MM.1S (cell line): ENCODE results near the gene CCDC27.

Source experiments
- DNase-seq: peaks from one replicate; pipeline ENCODE4 v3.0.0-alpha.2; 2015
- H2AFZ ChIP-seq: fragments of 300-600 bp; sonication (generic); 2 replicates; pipeline ENCODE4 v1.6.0; 2016; ENCODE audit warnings: antibody characterized with exemption, low read length
- H3F3A ChIP-seq: fragments of 300-600 bp; sonication (generic); 2 replicates; pipeline ENCODE4 v1.6.1; 2016; ENCODE audit warnings: mild to moderate bottlenecking, antibody characterized with exemption, low read length, moderate library complexity, mixed read lengths; ENCODE audit not compliant: insufficient read depth
- H3K27ac ChIP-seq: fragments of 300-600 bp; sonication (generic); 2 replicates; pipeline ENCODE4 v1.5.1; 2016; ENCODE audit warnings: mild to moderate bottlenecking, low read length
- H3K27me3 ChIP-seq: fragments of 300-600 bp; sonication (generic); replicated peaks from 2 replicates; pipeline ENCODE4 v1.6.0; 2016; ENCODE audit warnings: low read length; ENCODE audit not compliant: insufficient read depth
- H3K36me3 ChIP-seq: fragments of 300-600 bp; sonication (generic); replicated peaks from 2 replicates; pipeline ENCODE4 v1.6.1; 2016; ENCODE audit warnings: mild to moderate bottlenecking, low read length, mixed read lengths; ENCODE audit not compliant: insufficient read depth
- H3K4me1 ChIP-seq: fragments of 300-600 bp; sonication (generic); 2 replicates; pipeline ENCODE4 v1.6.1; 2016; ENCODE audit warnings: low read length, mixed read lengths
- H3K4me2 ChIP-seq: fragments of 300-600 bp; sonication (generic); 2 replicates; pipeline ENCODE4 v1.6.0; 2016; ENCODE audit warnings: low read depth, low read length
- H3K4me3 ChIP-seq: fragments of 300-600 bp; sonication (generic); 2 replicates; pipeline ENCODE4 v1.5.1; 2016; ENCODE audit warnings: low read length, mixed read lengths
- H3K79me2 ChIP-seq: fragments of 300-600 bp; sonication (generic); 2 replicates; pipeline ENCODE4 v1.6.1; 2016; ENCODE audit warnings: mixed run types, low read length, mixed read lengths
- H3K9ac ChIP-seq: fragments of 300-600 bp; sonication (generic); 2 replicates; pipeline ENCODE4 v1.6.1; 2016; ENCODE audit warnings: low read length, mixed read lengths
- H3K9me2 ChIP-seq: fragments of 300-600 bp; sonication (generic); replicated peaks from 2 replicates; pipeline ENCODE4 v1.6.1; 2016; ENCODE audit warnings: mild to moderate bottlenecking, low read length, mixed read lengths; ENCODE audit not compliant: insufficient read depth
- H3K9me3 ChIP-seq: fragments of 300-600 bp; sonication (generic); replicated peaks from 2 replicates; pipeline ENCODE4 v1.6.1; 2016; ENCODE audit warnings: mild to moderate bottlenecking, low read length, mixed read lengths; ENCODE audit not compliant: insufficient read depth
- H4K20me1 ChIP-seq: fragments of 300-600 bp; sonication (generic); 2 replicates; pipeline ENCODE4 v1.6.1; 2016; ENCODE audit warnings: mild to moderate bottlenecking, low read length, moderate library complexity, mixed read lengths; ENCODE audit not compliant: insufficient read depth
- EZH2 ChIP-seq: fragments of 300-600 bp; sonication (generic); optimal IDR thresholded peaks from 2 replicates; pipeline ENCODE3; 2017; ENCODE audit warnings: low read depth, mild to moderate bottlenecking, antibody characterized with exemption, low read length, mixed read lengths
- EZH2phosphoT487 ChIP-seq: fragments of 300-600 bp; sonication (generic); IDR thresholded peaks from 2 replicates; pipeline ENCODE4 v1.6.1; 2018; ENCODE audit warnings: antibody characterized with exemption, low read length
- TF ChIP-seq, protein P1 (sequence below): fragments of 300-600 bp; sonication (generic); IDR thresholded peaks from 2 replicates; pipeline ENCODE4 v1.5.1; 2016; ENCODE audit warnings: antibody characterized with exemption, low read length, mixed read lengths

CCDC27 gene

DNA sequence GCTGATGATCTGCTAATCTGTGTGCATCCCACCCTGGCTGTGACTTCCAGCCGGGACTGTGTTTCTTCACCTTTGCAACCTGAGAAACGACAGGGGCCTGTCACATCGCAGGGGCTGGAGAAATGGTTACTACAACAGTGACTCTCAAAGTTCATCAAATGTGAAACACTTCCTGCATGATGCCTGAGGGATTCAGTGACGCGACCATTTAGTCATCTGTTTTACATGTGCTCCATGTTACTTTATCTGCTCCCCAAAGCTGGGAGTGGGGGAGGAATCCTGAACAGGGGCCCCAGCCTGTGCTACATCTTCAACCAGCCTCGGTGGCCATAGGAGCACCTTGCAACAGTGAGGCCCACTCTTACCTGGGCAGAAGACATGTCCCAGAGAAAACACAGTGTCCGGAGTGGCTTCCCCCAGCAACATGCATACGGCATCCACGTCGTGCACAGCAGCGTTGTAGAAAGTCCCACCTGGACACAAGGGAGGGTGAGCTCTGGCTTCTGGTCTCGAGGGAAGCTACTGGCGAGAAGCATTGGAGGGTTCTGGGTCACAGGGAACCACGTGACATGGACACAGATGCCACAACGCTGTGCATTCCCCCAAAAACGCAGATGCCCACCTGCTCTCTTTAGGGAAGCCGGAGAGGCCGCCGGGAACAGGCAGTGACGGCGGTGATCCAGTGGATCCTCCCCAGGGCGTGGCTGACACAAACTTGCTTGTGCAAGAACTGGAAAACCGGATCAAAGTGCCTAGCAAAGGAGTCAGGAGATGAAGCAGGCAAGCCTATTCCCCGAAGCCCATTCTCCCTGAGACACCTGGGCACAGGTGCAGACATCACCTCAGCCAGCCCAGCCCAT is 9.6 kb upstream of the CCDC27 start:
- no peak overlapping the region for H3K27ac ChIP-seq
- H3K9me2 ChIP-seq: no peaks in the 10 kb centered on the region
- no peak overlapping the region for H3K4me2 ChIP-seq
- H3K36me3 ChIP-seq: no peaks in the 10 kb centered on the region
- TF ChIP-seq EZH2 (no peak), EZH2phosphoT487 (no peak)
- TF ChIP-seq, protein P1, sequence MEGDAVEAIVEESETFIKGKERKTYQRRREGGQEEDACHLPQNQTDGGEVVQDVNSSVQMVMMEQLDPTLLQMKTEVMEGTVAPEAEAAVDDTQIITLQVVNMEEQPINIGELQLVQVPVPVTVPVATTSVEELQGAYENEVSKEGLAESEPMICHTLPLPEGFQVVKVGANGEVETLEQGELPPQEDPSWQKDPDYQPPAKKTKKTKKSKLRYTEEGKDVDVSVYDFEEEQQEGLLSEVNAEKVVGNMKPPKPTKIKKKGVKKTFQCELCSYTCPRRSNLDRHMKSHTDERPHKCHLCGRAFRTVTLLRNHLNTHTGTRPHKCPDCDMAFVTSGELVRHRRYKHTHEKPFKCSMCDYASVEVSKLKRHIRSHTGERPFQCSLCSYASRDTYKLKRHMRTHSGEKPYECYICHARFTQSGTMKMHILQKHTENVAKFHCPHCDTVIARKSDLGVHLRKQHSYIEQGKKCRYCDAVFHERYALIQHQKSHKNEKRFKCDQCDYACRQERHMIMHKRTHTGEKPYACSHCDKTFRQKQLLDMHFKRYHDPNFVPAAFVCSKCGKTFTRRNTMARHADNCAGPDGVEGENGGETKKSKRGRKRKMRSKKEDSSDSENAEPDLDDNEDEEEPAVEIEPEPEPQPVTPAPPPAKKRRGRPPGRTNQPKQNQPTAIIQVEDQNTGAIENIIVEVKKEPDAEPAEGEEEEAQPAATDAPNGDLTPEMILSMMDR: no peak
- H3K4me3 ChIP-seq: no peak overlapping the region
- H4K20me1 ChIP-seq: no peaks in the 10 kb centered on the region
- 0 out of 2 replicates have a peak, but pooled peaks cover under 1% of the 10 kb centered on the region for H3K4me1 ChIP-seq
- H3F3A ChIP-seq: no peaks in the 10 kb centered on the region
- no peak overlapping the region for H3K9ac ChIP-seq
- no peak overlapping the region for H2AFZ ChIP-seq
- no peak for DNase-seq
- no peaks in the 10 kb centered on the region for H3K79me2 ChIP-seq
- H3K27me3 ChIP-seq: no peaks in the 10 kb centered on the region
- no peaks in the 10 kb centered on the region for H3K9me3 ChIP-seq

DNA sequence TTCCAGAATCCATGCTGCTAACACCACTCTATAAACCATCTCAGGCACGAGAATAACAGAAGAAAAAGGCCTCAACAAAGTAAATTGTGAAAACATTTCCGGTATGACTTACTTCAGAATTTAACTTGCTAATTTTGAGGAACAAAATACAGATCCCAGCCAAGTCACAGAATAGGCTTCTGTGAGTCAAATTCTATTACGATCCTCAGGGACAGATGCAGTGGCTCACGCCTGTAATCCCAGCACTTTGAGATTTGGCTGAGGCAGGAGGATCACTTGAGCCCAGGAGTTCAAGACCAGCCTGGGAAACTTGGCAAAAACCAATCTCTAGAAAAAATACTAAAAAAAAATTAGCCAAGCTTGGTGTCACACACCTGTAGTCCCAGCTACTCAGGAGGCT is 8.8 kb upstream of the CCDC27 start:
- no peak overlapping the region for H3K4me2 ChIP-seq
- H3K36me3 ChIP-seq: no peaks in the 10 kb centered on the region
- H2AFZ ChIP-seq: no peak overlapping the region
- no peaks in the 10 kb centered on the region for H3K9me2 ChIP-seq
- no peak overlapping the region for H3K27ac ChIP-seq
- TF ChIP-seq, protein P1: no peak
- H3K9ac ChIP-seq: no peak overlapping the region
- peaks cover 5% of the 10 kb centered on the region; the same call in 1 of the 2 replicates for H3K4me1 ChIP-seq
- no peak for DNase-seq
- no peaks in the 10 kb centered on the region for H3K27me3 ChIP-seq
- no peaks in the 10 kb centered on the region for H3K9me3 ChIP-seq
- no peaks in the 10 kb centered on the region for H3F3A ChIP-seq
- H4K20me1 ChIP-seq: no peaks in the 10 kb centered on the region
- H3K79me2 ChIP-seq: no peaks in the 10 kb centered on the region
- no peak overlapping the region for H3K4me3 ChIP-seq

DNA sequence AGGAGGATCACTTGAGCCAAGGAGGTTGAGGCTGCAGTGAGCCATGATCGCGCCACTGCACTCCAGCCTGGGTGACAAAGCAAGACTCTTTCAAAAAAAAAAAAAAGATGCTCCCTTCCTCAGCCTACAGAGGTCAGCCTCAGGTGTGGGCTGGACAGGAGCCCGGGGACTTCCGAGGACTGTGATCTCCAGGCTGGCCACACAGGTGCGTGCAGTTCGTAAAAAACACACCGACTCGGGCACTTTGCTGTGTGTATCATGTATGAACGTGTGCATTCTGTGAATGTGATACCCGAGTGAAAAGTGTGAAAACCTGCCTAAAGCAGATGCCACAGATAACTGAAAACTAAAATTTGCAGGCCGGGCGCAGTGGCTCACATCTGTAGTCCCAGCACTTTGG is 8.4 kb upstream of the CCDC27 start:
- Histone ChIP-seq H3K27me3 (no peaks in the 10 kb centered on the region; the same call in 1 of the 2 replicates), H3K79me2 (no peaks in the 10 kb centered on the region), H3K4me2 (no peak overlapping the region), H3F3A (no peaks in the 10 kb centered on the region), H2AFZ (no peak overlapping the region), H3K9me3 (no peaks in the 10 kb centered on the region), H4K20me1 (no peaks in the 10 kb centered on the region), H3K4me3 (no peak overlapping the region), H3K9ac (no peak overlapping the region), H3K9me2 (no peaks in the 10 kb centered on the region), H3K27ac (no peak overlapping the region), H3K36me3 (no peaks in the 10 kb centered on the region), H3K4me1 (peaks cover 5% of the 10 kb centered on the region; the same call in 1 of the 2 replicates)
- DNase-seq: no peak
- TF ChIP-seq, protein P1: no peak
- TF ChIP-seq EZH2phosphoT487 (no peak), EZH2 (no peak)
